Left forelimb (tissue), 1 donor: ENCODE results near the gene MOCS1.

Source experiments
- DNase-seq: peaks from one replicate; pipeline ENCODE4 v3.0.0-alpha.2; 2018; ENCODE audit warnings: low spot score

Gene MOCS1

GRCh38 chr6:39902786-39903465 is 31.3 kb downstream of the MOCS1 start:
- no peak for DNase-seq

GRCh38 chr6:39902136-39902535 is 32.1 kb downstream of the MOCS1 start:
- no peak for DNase-seq

- DNase-seq = no peak
Measured at GRCh38 chr6:39901670-39902069, 32.6 kb downstream of the MOCS1 start.

GRCh38 chr6:39901116-39901655 is 33.1 kb downstream of the MOCS1 start:
- no peak for DNase-seq

- DNase-seq = peak; percentile 28
Measured at GRCh38 chr6:39899554-39900295, 34.5 kb downstream of the MOCS1 start.

GRCh38 chr6:39898625-39899024 is 35.6 kb downstream of the MOCS1 start:
- DNase-seq = peak; percentile 58

- peak; percentile 3 for DNase-seq
Measured at GRCh38 chr6:39897698-39898097, 36.6 kb downstream of the MOCS1 start.

- DNase-seq = no peak
Measured at GRCh38 chr6:39896701-39897100, 37.6 kb downstream of the MOCS1 start.

- DNase-seq = no peak
Measured at GRCh38 chr6:39893286-39893685, 41.0 kb downstream of the MOCS1 start.

- DNase-seq = peak; percentile 79
Measured at GRCh38 chr6:39892490-39893129, 41.7 kb downstream of the MOCS1 start.

- no peak for DNase-seq
Measured at GRCh38 chr6:39891976-39892375, 42.3 kb downstream of the MOCS1 start.

GRCh38 chr6:39891353-39891752 is 42.9 kb downstream of the MOCS1 start:
- no peak for DNase-seq

GRCh38 chr6:39889229-39889628 is 45.0 kb downstream of the MOCS1 start:
- DNase-seq = no peak

GRCh38 chr6:39887692-39888450 is 46.4 kb downstream of the MOCS1 start:
- peak; percentile 74 for DNase-seq

GRCh38 chr6:39886871-39887270 is 47.4 kb downstream of the MOCS1 start:
- no peak for DNase-seq

GRCh38 chr6:39885691-39886090 is 48.6 kb downstream of the MOCS1 start:
- DNase-seq = no peak

GRCh38 chr6:39884696-39885095 is 49.6 kb downstream of the MOCS1 start:
- DNase-seq = no peak

- DNase-seq = peak; percentile 73
Measured at GRCh38 chr6:39882531-39882899, 51.7 kb downstream of the MOCS1 start.

- no peak for DNase-seq
Measured at GRCh38 chr6:39881851-39882530, 52.3 kb downstream of the MOCS1 start.

- DNase-seq = no peak
Measured at GRCh38 chr6:39880594-39880993, 53.7 kb downstream of the MOCS1 start.

GRCh38 chr6:39879535-39879934 is 54.7 kb downstream of the MOCS1 start:
- DNase-seq = no peak

GRCh38 chr6:39876826-39877225 is 57.4 kb downstream of the MOCS1 start:
- no peak for DNase-seq
